ENCODE results near the gene TRAPPC2L.
"Not testable (repeated sequence)": the region's sequence is repeated elsewhere in the genome, so short reads cannot be mapped to it uniquely, and the experiment has no call there.

Gene TRAPPC2L

GRCh38 chr16:88817785-88818574, 38.9 kb upstream of the TRAPPC2L start:
- DNase-seq (ENCODE audit: low spot score) (no peak), FAIRE-seq (no peak)

GRCh38 chr16:88818575-88818874, 38.4 kb upstream of the TRAPPC2L start:
- DNase-seq (ENCODE audit: low spot score) (no peak), FAIRE-seq (no peak)

- no peak for FAIRE-seq
- no peak for DNase-seq (ENCODE audit: low spot score)
Measured at GRCh38 chr16:88819126-88819525, 37.8 kb upstream of the TRAPPC2L start.

- DNase-seq (ENCODE audit: low spot score) (no peak), FAIRE-seq (no peak)
Measured at GRCh38 chr16:88820385-88821025, 36.4 kb upstream of the TRAPPC2L start.

GRCh38 chr16:88821168-88821850, 35.6 kb upstream of the TRAPPC2L start:
- DNase-seq (ENCODE audit: low spot score) = no peak
- no peak for FAIRE-seq

GRCh38 chr16:88822281-88823040, 34.5 kb upstream of the TRAPPC2L start:
- FAIRE-seq = no peak
- no peak for DNase-seq (ENCODE audit: low spot score)

- not testable (repeated sequence) for FAIRE-seq; DNase-seq (ENCODE audit: low spot score)
Measured at GRCh38 chr16:88823646-88824045, 33.3 kb upstream of the TRAPPC2L start.

- no peak for FAIRE-seq
- DNase-seq (ENCODE audit: low spot score) = no peak
Measured at GRCh38 chr16:88824256-88825077, 32.5 kb upstream of the TRAPPC2L start.

GRCh38 chr16:88825146-88825545, 31.8 kb upstream of the TRAPPC2L start:
- DNase-seq (ENCODE audit: low spot score) (no peak), FAIRE-seq (no peak)

- DNase-seq (ENCODE audit: low spot score) (no peak), FAIRE-seq (no peak)
Measured at GRCh38 chr16:88826070-88826840, 30.7 kb upstream of the TRAPPC2L start.

- DNase-seq (ENCODE audit: low spot score) (no peak), FAIRE-seq (no peak)
Measured at GRCh38 chr16:88827727-88828126, 29.2 kb upstream of the TRAPPC2L start.

- FAIRE-seq = no peak
Measured at GRCh38 chr16:88828711-88829110, 28.2 kb upstream of the TRAPPC2L start.

GRCh38 chr16:88830258-88830657, 26.7 kb upstream of the TRAPPC2L start:
- DNase-seq (ENCODE audit: low spot score) (no peak), FAIRE-seq (no peak)

More at GRCh38 chr16:88828711-88829110, 28.2 kb upstream of the TRAPPC2L start:
- DNase-seq (ENCODE audit: low spot score) = no peak

GRCh38 chr16:88830783-88831182, 26.1 kb upstream of the TRAPPC2L start:
- FAIRE-seq = no peak
- no peak for DNase-seq (ENCODE audit: low spot score)

GRCh38 chr16:88831838-88832237, 25.1 kb upstream of the TRAPPC2L start:
- no peak for DNase-seq (ENCODE audit: low spot score)
- FAIRE-seq = no peak

GRCh38 chr16:88833086-88833485, 23.8 kb upstream of the TRAPPC2L start:
- FAIRE-seq (no peak), DNase-seq (ENCODE audit: low spot score) (no peak)

GRCh38 chr16:88834670-88835069, 22.3 kb upstream of the TRAPPC2L start:
- FAIRE-seq (no peak), DNase-seq (ENCODE audit: low spot score) (no peak)

- FAIRE-seq = no peak
- DNase-seq (ENCODE audit: low spot score) = no peak
Measured at GRCh38 chr16:88835383-88835782, 21.5 kb upstream of the TRAPPC2L start.

GRCh38 chr16:88835818-88836217, 21.1 kb upstream of the TRAPPC2L start:
- DNase-seq (ENCODE audit: low spot score) (no peak), FAIRE-seq (no peak)

GRCh38 chr16:88836791-88837190, 20.1 kb upstream of the TRAPPC2L start:
- DNase-seq (ENCODE audit: low spot score) (no peak), FAIRE-seq (no peak)
